ENCODE data around the gene SEPTIN12.

DNA sequence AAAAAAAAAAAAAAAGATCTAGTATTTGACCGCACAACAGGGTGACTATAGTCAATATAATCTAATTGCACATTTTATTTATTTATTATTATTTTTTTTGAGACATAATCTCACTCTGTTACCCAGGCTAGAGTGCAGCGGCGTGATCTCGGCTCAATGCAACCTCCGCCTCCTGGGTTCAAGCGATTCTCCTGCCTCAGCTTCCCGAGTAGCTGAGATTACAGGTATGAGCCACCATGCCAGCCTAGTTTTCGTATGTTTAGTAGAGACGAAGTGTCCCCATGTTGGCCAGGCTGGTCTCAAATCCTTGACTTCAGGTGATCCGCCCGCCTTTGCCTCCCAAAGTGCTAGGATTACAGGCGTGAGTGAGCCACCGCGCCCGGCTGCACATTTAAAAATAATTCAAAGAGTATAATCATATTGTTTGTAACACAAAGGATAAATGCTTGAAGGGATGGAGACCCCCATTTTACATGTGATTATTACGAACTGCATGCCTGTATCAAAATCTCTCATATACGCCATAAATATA lies 54.9 kb downstream of the SEPTIN12 start:
- TF ChIP-seq, protein P1, sequence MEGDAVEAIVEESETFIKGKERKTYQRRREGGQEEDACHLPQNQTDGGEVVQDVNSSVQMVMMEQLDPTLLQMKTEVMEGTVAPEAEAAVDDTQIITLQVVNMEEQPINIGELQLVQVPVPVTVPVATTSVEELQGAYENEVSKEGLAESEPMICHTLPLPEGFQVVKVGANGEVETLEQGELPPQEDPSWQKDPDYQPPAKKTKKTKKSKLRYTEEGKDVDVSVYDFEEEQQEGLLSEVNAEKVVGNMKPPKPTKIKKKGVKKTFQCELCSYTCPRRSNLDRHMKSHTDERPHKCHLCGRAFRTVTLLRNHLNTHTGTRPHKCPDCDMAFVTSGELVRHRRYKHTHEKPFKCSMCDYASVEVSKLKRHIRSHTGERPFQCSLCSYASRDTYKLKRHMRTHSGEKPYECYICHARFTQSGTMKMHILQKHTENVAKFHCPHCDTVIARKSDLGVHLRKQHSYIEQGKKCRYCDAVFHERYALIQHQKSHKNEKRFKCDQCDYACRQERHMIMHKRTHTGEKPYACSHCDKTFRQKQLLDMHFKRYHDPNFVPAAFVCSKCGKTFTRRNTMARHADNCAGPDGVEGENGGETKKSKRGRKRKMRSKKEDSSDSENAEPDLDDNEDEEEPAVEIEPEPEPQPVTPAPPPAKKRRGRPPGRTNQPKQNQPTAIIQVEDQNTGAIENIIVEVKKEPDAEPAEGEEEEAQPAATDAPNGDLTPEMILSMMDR (IDR thresholded peaks at IDR 0.05): no peak
- no peak for TF ChIP-seq POLR2A (IDR thresholded peaks at IDR 0.05)
